ENCODE data around the gene SRC. TPM values are rescaled to one million over a fixed set of nuclear protein-coding genes. Genes with fewer than 3 reads are reported as not detected.

The SRC gene
- total RNA-seq, 1 donor from 2014 or later, result 37.8 TPM

GRCh38 chr20:37315021-37315451 lies 30.9 kb upstream of the SRC start:
- DNase-seq (ENCODE audit: low read depth), result no peak

GRCh38 chr20:37315452-37316110 lies 30.4 kb upstream of the SRC start:
- H3K4me3 ChIP-seq (ENCODE audit: low read depth, low read length), result no peak overlapping the region
- no peak for TF ChIP-seq CTCF (conservative IDR thresholded peaks at IDR 0.05; ENCODE audit: low read depth, low read length)
- no peak for DNase-seq (ENCODE audit: low read depth)

More at GRCh38 chr20:37315021-37315451, 30.9 kb upstream of the SRC start:
- TF ChIP-seq CTCF (conservative IDR thresholded peaks at IDR 0.05; ENCODE audit: low read depth, low read length), result no peak
- no peak overlapping the region for H3K4me3 ChIP-seq (ENCODE audit: low read depth, low read length)

GRCh38 chr20:37316116-37316774 lies 29.7 kb upstream of the SRC start:
- TF ChIP-seq CTCF (conservative IDR thresholded peaks at IDR 0.05; ENCODE audit: low read depth, low read length), result no peak
- DNase-seq (ENCODE audit: low read depth), result no peak
- no peak overlapping the region for H3K4me3 ChIP-seq (ENCODE audit: low read depth, low read length)

GRCh38 chr20:37316775-37317170 lies 29.2 kb upstream of the SRC start:
- no peak for TF ChIP-seq CTCF (conservative IDR thresholded peaks at IDR 0.05; ENCODE audit: low read depth, low read length)
- no peak for DNase-seq (ENCODE audit: low read depth)

GRCh38 chr20:37317316-37317715 lies 28.6 kb upstream of the SRC start:
- DNase-seq (ENCODE audit: low read depth), result no peak
- no peak for TF ChIP-seq CTCF (conservative IDR thresholded peaks at IDR 0.05; ENCODE audit: low read depth, low read length)

More at GRCh38 chr20:37316775-37317170, 29.2 kb upstream of the SRC start:
- H3K4me3 ChIP-seq (ENCODE audit: low read depth, low read length), result no peak overlapping the region

GRCh38 chr20:37317994-37318640 lies 27.8 kb upstream of the SRC start:
- TF ChIP-seq CTCF (conservative IDR thresholded peaks at IDR 0.05; ENCODE audit: low read depth, low read length), result no peak
- DNase-seq (ENCODE audit: low read depth), result no peak
- H3K4me3 ChIP-seq (ENCODE audit: low read depth, low read length), result no peak overlapping the region

More at GRCh38 chr20:37317316-37317715, 28.6 kb upstream of the SRC start:
- no peak overlapping the region for H3K4me3 ChIP-seq (ENCODE audit: low read depth, low read length)

Measured in epithelial cell of proximal tubule (primary cell).